ENCODE measurements around the gene NOP53.
"Not testable (repeated sequence)": the region's sequence is repeated elsewhere in the genome, so short reads cannot be mapped to it uniquely, and the experiment has no call there.

NOP53 gene

GRCh38 chr19:47718415-47719046 is 26.8 kb upstream of the NOP53 start:
- DNase-seq (ENCODE audit: low read depth), result not testable (repeated sequence)

GRCh38 chr19:47719047-47719859 is 26.1 kb upstream of the NOP53 start:
- peak; percentile 97 for DNase-seq (ENCODE audit: low read depth)

- no peak for DNase-seq (ENCODE audit: low read depth)
These were observed 24.5 kb upstream of the NOP53 start for GRCh38 chr19:47720669-47721422.

DNA sequence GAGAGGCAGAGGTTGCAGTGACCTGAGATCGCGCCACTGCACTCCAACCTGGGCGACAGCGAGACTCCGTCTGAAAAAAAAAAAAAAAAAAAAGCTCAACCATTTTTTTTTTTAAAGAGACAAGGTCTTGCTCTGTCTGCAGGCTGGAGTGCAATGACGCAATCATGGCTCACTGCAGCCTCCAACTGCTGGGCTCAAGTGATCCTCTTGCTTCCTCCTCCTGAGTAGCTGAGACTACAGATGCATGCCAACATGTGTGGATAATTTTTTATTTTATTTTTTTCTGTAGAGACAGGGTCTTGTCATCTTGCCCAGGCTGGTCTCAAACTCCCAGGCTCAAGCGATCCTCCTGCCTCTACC is 21.8 kb upstream of the NOP53 start:
- DNase-seq (ENCODE audit: low read depth), result no peak

DNA sequence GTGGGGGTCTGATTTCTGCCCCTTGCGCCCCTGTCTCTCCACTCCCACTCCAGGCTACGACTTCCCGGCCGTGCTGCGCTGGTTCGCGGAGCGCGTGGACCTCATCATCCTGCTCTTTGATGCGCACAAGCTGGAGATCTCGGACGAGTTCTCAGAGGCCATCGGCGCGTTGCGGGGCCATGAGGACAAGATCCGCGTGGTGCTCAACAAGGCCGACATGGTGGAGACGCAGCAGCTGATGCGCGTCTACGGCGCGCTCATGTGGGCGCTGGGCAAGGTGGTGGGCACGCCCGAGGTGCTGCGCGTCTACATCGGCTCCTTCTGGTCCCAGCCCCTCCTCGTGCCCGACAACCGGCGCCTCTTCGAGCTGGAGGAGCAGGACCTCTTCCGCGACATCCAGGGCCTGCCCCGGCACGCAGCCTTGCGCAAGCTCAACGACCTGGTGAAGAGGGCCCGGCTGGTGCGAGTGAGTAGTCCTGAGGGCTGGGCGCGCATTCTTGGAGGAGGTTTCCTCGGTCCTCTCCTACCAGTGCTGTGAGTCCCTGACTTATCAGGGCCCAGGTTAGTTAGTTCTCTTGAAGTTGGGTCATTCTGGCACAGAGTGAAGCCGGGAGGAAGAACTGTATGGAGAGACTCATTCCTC is 19.5 kb upstream of the NOP53 start:
- DNase-seq (ENCODE audit: low read depth), result no peak

DNA sequence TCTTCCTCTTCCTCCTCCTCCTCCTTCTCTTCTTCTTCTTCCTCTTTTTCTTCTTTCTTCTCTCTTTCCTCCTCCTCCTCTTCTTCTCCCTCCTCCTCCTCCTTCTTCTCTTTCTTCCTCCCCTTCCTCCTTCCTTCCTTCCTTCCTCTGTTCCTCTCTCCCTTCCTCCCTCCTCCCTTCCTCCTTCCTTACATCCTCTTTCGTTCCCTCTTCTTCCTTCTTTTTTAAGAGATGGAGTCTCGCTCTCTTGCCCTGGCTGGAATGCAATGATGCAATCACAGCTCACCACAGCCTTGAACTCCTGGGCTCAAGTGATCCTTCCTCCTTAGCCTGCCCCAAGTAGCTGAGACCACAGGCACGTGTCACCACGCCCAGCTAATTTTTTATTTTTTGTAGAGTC is 18.9 kb upstream of the NOP53 start:
- DNase-seq (ENCODE audit: low read depth), result peak; percentile 61

GRCh38 chr19:47728295-47728694 is 17.1 kb upstream of the NOP53 start:
- not testable (repeated sequence) for DNase-seq (ENCODE audit: low read depth)

GRCh38 chr19:47729468-47729798 is 15.9 kb upstream of the NOP53 start:
- DNase-seq (ENCODE audit: low read depth), result peak; percentile 79

- no peak for DNase-seq (ENCODE audit: low read depth)
These were observed 15.4 kb upstream of the NOP53 start for GRCh38 chr19:47729799-47730520.

GRCh38 chr19:47730521-47730889 is 14.8 kb upstream of the NOP53 start:
- DNase-seq (ENCODE audit: low read depth), result no peak

- no peak for DNase-seq (ENCODE audit: low read depth)
These were observed 14.4 kb upstream of the NOP53 start for GRCh38 chr19:47730910-47731309.

GRCh38 chr19:47735131-47735530 is 10.2 kb upstream of the NOP53 start:
- DNase-seq (ENCODE audit: low read depth), result no peak

DNA sequence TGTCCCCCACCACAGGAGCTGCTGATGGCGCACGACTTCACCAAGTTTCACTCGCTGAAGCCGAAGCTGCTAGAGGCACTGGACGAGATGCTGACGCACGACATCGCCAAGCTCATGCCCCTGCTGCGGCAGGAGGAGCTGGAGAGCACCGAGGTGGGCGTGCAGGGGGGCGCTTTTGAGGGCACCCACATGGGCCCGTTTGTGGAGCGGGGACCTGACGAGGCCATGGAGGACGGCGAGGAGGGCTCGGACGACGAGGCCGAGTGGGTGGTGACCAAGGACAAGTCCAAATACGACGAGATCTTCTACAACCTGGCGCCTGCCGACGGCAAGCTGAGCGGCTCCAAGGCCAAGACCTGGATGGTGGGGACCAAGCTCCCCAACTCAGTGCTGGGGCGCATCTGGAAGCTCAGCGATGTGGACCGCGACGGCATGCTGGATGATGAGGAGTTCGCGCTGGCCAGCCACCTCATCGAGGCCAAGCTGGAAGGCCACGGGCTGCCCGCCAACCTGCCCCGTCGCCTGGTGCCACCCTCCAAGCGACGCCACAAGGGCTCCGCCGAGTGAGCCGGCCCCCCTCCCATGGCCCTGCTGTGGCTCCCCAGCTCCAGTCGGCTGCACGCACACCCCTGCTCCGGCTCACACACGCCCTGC is 4.4 kb upstream of the NOP53 start:
- DNase-seq (ENCODE audit: low read depth), result no peak

DNA sequence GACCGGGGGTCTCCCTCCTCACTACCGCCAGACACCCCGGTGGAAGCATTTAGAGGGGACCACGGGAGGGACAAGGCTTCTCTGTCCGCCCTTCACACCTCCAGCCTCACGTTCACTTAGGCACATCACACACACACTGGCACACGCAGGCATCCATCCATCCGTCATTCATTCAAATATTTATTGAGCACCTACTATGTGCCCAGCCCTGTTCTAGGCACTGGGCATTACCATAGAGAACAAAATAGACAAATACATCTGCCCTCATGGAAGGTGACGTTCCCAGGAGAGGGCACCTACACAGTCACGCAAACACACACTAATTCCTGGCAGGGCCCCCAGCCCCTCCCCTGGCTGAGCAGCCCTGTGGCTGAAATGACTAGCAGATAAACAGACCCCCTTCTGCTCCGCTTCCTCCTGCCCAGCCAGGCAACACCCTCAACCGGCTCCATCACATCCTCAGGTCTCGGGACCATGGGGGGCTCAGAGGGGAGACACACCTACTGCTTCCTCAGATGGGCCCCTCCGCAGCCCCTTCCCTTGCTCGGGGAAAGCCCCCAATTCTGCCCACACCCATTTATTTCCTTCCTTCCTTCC is 3.7 kb upstream of the NOP53 start:
- DNase-seq (ENCODE audit: low read depth), result no peak

- DNase-seq (ENCODE audit: low read depth), result no peak
These were observed 2.7 kb upstream of the NOP53 start for GRCh38 chr19:47742634-47743033.

DNA sequence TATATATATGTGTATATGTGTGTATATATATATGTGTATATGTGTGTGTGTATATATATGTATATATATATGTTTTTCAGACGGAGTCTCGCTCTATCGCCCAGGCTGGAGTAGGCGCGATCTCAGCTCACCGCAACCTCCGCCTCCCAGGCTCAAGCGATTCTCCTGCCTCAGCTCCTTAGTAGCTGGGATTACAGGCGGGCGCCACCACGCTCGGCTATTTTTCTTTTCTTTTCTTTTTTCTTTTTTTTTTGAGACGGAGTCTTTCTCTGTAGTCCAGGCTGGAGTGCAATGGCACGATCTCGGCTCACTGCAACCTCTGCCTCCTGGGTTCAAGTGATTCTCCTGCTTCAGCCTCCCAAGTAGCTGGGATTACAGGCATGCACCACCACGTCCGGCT is 783 bp downstream of the NOP53 start:
- DNase-seq (ENCODE audit: low read depth), result not testable (repeated sequence)

- DNase-seq (ENCODE audit: low read depth), result no peak
These were observed 4.0 kb downstream of the NOP53 start for GRCh38 chr19:47749326-47749725.

DNA sequence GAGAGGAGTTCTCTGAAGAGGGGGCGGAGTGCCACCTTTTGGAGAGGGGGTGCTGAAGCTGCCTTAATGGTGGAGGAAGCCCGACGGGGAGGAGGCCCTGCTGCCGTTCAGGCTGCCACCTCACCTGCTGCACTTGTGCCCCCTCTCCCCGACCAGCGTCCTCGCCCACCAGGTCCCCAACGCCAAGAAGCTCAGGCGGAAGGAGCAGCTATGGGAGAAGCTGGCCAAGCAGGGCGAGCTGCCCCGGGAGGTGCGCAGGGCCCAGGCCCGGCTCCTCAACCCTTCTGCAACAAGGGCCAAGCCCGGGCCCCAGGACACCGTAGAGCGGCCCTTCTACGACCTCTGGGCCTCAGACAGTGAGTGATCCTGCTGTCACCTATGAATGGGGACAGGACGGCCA is 5.4 kb downstream of the NOP53 start:
- DNase-seq (ENCODE audit: low read depth), result no peak

DNA sequence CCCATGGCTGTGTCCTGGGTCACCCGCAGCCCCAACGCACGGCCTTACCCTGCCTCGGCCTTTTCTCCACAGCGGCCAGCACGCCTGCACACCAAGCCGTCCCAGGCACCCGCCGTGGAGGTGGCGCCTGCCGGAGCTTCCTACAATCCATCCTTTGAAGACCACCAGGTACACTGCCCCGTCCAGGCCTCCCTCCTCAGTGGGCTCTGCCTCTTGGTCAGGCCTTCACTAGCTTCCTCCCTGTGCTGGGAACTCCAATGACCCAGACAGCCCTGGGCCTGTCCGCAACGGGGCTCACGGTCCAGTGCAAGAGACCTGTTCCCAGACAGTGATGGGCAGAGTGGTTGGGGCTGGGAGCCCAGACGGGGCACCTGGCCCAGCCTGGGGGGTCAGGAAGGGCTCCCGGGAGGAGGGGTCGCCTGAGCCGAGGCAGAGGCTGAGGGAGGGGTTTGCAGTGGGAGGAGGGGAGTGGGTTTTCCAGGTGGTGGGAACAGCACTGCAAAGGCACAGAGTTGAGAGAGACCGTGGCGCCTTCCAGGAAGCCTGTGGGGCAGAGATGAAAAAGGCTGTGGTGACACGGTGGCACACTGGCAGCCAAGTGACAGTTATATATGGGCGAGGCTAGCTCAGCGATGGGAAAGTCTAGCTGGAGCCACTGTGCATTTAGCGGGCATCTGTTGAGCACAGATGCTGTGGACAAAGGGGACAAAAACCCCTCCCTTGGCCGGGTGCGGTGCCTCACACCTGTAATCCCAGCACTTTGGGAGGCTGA is 7.3 kb downstream of the NOP53 start:
- DNase-seq (ENCODE audit: low read depth), result no peak
